ENCODE measurements around the gene SLC1A6.
"Not testable (repeated sequence)": the region's sequence is repeated elsewhere in the genome, so short reads cannot be mapped to it uniquely, and the experiment has no call there.

SLC1A6 gene

DNA sequence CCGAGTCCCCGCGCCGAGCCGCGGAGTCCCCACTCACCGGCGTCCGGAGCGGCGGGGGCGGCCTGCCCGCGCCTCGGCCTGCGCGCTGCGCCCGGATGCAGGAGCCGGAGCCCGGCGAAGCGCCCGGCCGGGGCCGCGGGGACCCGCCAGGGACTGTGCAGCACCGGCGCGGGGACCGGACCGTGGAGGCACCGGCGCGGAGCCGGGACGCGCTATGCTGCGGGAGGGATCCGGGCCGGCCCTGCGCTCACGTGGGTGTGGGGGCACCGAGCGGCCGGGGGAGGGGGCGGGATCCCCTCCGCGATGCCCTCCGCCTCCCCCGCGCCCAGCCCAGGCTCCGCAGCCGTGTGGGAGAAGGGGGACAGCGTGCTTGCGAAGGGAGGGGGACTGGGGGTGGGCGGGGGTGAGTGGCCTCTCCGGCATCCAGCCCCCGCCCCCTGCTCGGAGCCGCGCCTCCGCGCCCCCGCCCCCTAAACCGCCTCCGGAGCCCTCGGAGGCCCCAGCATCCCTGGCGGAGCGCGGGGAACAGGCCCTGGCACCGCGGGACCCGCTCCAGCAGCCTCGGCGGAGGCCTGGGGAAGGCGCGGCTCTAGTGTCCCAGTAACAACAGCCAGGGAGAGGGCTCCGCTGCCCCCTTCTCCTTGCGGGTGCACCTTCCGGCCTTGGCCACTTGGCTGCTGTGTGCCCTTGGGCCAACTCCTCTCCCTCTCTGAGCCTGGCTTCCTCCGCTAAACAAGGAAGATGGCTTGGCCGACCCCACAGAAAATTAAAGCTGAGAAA, at the start of gene SLC1A6:
Gene SLC1A6, minus strand, starts transcription at position 389 of the 780 bp plus-strand sequence. CDS start 6,954 bp downstream, outside the sequence.
- no peak for DNase-seq

DNA sequence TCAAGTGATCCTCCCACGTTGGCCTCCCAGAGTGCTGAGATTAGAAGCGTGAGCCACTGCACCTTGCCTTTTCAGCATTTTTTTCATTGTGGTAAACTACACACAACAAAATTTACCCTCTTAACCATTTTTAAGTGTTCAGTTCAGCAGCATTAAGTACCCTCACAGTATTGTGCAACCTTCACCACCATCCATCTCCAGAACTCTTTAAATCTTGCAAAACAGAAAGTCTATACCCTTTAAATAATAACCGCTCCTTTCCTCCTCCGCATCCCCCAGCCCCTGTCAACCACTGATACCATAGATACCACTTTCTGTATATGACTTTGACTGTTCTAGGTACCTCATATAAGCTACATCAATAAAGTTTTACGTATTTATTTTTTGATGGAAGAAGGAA, 48.8 kb upstream of the SLC1A6 start:
- DNase-seq, result no peak

DNA sequence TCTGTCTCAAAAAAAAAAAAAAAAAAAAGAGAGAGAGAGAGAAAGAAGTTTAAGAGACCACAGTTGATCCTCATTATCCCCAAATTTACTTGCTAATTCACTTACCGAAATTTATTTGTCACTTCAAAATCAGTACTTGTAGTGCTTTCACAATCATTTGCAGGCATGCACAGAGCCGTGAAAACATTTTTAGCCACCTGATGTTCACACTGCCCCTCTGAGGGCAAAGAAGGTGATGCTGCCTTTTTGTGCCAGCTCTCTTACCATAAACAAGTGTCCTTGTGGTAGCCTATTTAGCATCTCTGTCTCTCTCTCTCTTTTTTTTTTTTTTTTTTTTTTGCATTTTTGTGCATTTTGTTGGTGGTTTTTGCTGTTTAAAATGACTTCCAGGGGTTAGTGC, 45.6 kb upstream of the SLC1A6 start:
- no peak for DNase-seq

DNA sequence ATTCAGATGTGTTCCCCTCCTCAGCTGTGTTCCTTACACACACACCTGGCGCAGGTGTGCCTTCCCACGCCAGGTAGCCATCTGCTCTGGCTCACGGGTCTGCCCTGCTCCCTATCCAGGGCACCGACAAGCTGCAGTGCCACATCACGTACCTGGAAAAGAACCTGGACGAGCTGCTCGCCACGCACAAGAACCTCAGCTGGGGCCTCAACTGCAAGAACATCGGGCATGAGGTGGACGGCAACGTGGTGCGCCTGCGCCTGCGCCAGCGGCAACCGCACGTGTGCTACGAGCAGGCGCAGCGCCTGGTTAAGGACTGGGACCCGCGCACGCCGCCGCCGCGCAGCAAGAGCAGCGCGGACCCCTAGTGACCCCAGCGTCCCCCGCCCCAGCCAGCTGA, 43.1 kb upstream of the SLC1A6 start:
- DNase-seq, result no peak

DNA sequence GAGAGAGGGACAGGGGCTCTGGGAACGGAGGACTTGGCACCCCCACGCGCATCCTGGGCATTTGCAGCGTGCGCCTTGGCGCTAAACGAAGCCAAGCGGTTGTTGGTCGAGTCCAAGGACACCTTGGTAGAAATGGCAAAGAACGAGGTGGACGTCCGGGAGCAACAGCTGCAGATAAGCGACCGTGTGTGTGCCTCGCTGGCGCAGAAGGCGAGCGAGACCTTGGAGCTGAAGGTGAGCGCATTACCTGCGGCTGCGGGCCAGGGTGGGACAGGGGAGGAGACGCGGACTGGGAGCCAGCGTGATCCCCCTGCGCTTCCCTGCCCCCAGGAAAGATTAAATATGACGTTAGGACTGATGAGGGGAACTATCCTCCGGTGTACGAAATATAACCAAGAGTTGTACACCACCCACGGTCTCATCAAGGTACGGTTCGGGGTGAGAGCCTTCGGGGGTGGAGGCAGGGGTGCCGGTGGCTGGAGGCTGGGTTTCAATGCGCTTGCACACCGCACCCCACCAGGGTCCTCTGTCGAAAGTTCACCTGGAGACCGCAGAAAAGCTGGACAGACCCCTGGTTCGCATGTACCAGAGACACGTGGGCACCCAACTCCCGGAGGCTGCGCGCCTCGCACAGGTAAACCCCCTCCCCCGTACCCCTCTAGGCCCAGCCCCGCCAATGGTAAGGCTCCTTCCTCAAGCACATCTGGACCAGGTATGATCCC, 41.8 kb upstream of the SLC1A6 start:
- DNase-seq, result no peak

DNA sequence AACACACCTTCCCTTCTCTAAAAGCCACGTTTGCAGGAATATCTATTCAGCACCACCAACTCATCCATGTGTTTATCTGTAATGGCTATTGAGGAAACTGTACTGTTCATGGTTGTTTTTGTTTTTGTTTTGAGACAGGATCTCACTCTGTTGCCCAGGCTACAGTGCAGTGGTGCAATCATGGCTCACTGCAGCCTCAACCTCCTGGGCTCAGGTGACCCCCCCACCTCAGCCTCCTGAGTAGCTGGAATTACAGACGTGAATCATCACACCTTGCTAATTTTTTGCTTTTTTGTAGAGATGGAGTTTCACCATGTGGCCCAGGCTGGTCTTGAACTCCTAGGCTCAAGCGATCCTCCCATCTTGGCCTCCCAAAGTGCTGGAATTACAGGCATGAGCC, 39.2 kb upstream of the SLC1A6 start:
- not testable (repeated sequence) for DNase-seq

DNA sequence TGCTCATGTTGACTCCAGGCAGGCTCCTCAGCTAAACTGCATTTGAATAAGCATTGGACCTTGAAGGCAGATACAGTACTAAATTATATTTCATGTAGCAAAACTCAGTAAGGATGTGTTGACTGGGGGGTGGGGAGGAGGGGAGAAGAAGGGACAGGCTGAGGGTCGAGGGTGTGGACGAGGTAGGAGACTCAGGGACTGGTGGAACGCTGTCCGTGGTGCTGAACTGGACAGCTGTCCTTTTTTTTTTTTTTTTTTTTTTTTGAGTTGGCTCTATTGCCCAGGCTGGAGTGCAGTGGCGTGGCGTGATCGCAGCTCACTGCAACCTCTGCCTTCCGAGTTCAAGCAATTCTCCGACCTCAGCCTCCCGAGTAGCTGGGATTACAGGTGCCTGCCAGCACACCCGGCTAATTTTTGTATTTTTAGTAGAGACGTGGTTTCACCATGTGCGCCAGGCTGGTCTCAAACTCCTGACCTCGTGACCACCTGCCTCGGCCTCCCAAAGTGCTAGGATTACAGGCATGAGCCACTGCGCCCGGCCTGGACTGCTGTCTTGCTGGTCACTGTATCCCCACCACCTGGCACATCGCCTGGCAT, 36.4 kb upstream of the SLC1A6 start:
- no peak for DNase-seq

DNA sequence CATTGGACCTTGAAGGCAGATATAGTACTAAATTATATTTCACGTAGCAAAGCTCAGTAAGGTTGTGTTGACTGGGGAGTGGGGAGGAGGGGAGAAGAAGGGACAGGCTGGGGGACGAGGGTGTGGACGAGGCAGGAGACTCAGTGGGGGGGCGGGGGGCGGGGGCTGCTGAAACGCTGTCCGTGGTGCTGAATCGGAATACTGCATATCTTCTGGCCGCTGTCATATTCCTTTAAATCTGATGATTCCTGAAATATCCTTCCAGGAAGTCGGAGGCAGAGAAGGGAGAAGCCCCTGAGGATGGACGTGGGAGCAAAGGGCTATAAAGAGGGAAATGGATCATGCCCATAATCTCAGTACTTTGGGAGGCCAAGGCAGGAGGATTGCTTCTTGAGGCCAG, 34.9 kb upstream of the SLC1A6 start:
- no peak for DNase-seq

DNA sequence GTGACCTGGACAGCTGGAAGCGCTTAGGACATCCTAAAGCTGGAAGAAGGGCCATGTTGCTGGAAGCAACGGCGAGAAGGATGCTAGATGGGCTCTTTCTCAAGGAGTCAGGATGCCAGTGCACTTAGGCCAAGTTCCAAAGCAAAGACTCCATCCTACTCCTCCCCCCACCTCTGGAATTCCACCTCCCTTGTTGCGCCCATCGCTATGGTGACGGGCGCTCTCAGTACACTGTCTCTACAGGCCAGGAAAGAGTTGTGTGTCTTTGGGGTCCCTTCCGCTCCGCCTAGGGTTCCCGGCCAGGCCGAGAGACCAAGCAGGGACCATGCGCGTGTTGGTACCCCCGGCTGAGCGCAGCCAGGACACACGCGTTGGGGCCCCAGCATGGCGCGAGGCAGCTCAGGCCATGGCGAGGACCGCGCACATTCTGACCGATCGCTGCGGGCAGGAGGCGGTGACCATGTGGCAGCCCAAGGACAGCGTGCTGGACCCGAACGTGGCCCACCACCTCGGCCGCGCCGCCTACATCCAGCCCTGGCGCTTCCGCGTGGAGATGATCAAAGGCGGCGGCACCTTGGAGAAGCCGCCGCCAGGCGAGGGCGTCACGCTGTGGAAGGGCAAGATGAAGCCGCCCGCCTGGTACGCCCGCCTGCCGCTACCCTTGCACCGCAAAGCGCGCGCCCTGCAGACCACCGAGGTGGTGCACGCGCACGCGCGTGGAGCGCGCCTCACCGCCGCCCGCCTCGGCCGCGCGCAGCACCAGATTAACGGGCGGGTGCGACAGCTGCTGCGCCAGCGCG, 31.0 kb upstream of the SLC1A6 start:
- no peak for DNase-seq

DNA sequence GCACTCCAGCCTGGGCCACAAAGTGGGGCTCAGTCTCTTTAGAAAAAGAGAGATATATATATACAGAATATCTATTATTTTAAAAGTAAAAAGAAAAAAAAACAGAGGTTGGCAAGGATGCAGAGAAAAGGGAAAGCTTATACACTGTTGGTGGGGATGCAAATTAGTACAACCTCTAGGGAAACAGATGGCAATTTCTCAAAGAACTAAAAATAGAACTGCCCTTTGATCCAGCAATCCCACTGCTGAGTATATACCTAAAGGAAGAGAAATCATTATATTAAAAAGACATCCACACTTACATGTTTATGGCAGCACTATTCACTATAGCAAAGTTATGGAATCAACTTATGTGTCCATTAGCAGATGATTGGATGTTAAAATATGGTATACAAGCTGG, 28.6 kb upstream of the SLC1A6 start:
- DNase-seq, result no peak

DNA sequence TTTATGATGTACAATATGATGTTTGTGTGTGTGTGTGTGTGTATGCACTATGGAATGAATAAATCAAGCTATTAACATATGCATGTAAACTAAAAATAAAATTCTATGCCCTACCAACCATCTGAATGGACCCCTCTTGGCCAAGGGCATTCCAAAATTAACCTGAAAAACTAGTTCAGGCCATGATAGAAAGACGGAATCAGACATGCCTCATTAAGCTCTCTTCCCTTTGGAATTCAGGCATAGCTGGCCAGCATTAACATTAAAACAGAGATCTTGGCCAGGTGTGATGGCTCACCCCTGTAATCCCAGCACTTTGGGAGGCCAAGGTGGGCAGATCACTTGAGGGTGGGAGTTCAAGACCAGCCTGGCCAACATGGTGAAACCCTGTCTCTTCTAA, 18.3 kb upstream of the SLC1A6 start:
- no peak for DNase-seq

DNA sequence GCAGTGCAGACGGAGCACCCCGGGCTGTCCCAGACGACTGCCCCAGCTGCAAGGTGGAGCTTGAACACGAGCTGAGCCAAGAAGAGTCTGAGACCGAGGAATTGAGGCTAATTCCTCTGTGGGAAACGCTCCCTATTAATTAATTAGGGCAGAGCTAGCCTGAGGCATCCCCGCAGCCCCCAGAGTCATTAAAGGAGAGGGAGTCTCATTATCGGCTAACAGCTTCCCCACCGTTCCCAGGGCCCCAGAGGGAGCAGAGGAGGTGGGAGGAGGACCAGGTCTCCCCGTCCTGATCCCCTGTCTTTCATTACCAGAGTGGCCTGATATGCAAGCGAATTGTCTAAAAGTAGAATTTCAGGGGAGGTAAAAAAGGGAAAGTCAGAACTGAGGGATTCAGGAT, 13.1 kb upstream of the SLC1A6 start:
- no peak for DNase-seq

DNA sequence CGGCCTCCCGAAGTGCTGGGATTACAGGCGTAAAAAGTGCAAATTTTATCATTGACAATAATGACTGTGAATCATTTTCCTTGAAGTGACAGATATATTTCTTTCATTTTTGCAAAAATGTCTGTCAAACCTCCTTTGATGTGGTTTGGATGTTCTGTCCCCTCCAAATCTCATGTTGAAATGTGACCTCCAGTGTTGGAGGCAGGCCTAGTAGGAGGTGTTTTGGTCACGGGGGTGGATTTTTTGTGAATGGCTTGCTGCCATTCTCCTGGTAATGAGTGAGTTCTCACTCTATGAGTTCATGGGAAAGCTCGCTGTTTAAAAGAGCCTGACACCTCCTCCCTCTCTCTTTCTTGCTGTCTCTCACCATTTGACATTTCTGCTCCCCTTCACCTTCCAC, 5.5 kb upstream of the SLC1A6 start:
- DNase-seq, result no peak

DNA sequence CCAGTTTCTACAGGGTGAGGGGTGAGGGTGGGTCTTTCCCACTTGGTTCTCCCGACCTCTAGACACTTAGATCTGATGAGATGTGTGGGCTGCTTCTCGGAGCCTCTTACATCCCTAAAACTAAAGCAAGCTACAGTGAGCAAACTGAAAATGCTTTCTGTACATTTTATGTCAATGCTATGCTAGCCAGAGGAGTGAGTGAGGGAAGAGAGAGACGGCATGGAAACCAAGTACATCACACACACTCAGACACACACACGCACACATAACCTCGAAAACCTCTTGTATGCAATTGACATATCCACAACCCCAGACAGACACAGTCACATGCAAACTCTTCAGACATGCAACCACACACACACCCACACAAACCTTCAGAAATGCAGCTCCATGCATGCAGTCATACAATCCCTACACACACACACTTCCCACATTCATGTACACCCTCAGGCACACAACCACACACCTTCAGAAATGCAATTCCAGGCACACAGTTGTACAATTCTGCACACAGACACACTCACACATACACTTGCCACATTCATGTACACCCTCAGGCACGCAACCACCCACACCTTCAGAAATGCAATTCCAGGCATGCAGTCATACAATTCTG, 1.4 kb downstream of the SLC1A6 start:
- DNase-seq, result no peak

DNA sequence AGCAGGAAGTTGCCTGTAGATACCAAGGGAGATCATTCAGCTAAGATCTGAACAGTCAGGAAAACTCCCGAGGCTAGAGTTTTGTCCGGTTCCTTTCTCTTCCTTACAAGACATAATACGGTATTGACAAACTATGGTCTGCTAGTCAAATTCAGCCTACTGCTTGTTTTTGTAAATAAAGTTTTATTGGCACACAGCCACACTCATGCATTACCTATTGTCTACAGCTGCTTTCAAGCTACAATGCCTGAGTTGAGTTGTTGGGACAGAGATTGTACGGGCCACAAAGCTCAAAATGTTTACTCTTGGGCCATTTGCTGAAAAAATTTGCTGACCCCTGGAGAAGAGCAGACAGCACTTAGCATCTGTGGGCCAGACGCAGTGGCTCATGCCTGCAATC, 2.5 kb downstream of the SLC1A6 start:
- DNase-seq, result no peak

DNA sequence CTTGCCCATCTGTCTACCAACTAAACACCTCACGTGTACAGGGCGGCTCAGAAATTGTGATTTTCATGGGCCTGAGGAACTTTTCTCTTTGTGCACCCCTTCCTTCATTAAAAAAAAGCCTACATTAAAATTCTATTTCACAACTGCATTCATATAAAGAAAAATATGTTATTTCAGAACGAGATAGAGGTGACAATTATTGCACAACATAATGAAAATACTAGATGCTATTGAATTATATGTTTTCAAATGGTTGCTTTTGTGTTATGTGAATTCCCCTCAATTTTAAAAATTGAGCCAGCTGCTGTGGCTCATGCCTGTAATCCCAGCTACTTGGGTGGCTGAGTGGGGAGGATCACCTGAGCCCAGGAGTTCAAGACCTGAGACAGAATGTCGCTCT, 5.2 kb downstream of the SLC1A6 start:
- no peak for DNase-seq

DNA sequence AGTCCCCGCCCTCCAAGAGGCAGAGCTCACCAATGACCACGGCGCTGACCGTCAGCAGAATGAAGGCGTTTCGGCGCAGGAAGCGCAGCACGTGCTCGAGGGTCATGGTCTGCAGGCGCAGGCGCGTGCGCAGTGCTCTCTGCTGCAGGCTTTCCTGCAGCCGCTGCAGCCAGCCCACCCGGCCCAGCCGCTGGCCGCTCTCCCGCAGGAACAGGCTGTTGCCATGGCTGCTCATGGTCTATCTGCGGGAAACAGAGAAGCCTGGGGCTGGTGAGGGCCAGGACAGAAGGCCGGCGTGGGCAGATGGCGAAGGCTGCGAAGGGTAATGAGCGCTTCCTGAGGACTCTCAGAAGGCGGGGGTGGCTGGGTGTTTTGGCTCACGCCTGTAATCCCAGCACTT, 7.0 kb downstream of the SLC1A6 start:
- no peak for DNase-seq

DNA sequence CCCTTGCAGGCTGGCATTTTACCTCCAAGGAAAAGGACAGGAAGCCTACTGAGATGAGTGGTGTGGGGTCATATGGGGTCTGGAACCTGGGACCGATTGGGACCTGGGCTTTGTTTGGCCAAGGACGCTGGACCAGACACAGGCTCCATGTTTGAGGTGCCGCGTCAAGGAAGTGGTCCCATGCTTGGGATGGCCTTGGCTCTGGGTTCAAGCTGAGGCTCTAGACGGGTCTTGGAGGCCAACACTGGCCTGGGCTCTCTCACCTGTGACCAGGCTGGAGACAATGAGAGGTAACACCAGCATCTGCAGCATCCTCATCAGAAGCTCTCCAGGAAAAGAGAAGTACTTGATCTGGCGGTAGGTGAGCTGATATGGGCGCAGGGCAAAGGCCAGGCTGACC, 8.2 kb downstream of the SLC1A6 start:
- DNase-seq, result no peak

DNA sequence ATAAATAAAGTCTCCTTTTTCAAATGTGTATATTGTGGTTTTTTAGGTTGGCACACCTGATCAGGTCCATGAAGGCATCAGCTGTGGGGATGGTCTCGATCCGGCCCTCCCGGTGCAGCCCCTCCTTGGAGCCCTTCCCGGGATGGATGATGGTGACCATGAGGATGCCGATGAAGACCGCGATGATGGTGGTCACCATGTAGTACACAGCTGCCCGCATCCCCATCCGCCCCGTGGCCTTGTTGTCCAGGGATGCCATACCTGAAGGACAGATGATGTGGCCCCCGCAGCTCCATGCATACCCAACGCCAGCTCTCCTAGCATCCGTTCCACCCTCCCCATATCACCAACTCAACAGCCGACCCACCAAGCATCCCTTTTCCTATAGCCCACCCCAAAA, 11.4 kb downstream of the SLC1A6 start:
- no peak for DNase-seq

DNA sequence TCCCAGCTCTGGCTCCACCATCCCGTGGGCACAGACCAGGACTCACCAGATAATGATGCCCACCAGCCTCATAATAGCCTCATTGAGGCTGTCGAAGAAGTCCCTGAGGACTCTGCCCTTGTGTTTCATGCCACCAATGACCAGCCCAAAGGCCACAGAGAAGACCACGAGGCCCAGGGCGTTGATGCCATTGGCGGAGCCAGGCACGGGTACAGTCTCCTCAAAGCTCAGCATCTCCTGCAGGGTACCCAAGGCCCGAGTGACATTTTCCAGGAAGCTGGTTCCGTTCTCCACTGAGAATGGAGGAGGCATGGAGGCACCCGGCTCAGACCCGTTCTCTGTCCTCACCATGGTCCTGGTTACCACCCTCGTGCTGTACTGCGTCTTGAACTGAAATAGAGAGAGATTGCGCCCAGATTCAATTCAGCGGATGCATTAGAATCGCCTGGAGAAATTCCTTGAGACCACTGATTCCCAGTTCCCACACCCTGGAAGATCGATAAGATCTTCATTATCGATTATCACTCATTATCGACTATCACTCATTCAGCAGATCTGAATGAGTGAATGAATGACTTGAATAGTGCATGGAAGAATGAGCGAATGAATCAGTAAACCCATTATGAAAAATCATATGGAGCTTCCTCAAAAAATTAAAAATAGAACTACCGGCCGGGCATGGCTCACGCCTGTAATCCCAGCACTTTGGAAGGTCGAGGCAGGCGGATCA, 17.5 kb downstream of the SLC1A6 start:
- DNase-seq, result no peak

DNA sequence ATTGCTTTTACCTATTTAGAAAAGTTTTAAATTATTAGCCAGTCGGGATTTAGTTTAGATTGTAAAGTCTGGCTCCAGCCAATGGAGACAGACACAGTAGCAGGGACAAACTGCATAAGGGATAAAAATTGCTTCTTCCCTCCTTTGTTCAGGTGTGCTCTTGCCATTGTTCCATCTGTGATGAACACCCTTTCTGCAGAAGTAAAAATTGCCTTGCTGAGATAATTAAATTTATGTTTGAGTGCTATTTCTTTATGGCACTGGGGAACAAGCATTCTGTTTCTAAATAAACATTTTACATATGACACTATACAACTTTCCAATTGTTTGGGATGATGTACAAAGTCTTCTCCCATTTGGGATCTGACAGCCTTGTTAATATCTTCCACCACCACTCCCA, 20.4 kb downstream of the SLC1A6 start:
- no peak for DNase-seq

DNA sequence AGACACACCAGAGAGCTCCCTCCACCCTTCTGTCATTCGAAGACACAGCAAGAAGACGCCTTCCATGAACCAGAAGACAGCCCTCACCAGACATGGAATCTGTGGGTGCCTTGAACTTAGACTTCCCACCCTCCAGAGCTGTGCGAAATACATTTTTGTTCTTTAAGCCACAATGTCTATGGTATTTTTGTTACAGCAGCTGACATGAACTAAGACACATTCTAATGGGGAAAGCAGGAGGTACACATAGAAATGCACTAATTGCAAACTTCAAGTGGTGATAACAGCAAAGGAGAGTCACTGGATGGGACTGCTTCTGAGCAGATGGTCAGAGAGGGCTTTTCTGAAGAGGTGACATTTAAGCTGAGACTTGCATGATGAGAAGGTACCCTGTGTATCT, 22.2 kb downstream of the SLC1A6 start:
- DNase-seq, result no peak
